ENCODE results near the gene A1CF. TPM values are rescaled to one million over a fixed set of nuclear protein-coding genes. Genes with fewer than 3 reads are reported as not detected.
"Not testable (repeated sequence)": the region's sequence is repeated elsewhere in the genome, so short reads cannot be mapped to it uniquely, and the experiment has no call there.

Gene A1CF
- total RNA-seq, 1 experiment from 2014 or later = not detected

GRCh38 chr10:50927522-50928189 is 42.2 kb upstream of the A1CF start:
- Mint-ChIP-seq H3K4me3 (ENCODE audit: low read depth, unreplicated experiment) (no peak overlapping the region), H3K27ac (ENCODE audit: unreplicated experiment) (no peak overlapping the region), H3K9me3 (ENCODE audit: low read depth, unreplicated experiment) (peaks cover 9% of the 10 kb centered on the region), H3K4me1 (ENCODE audit: low read depth, unreplicated experiment) (no peaks in the 10 kb centered on the region), H3K27me3 (ENCODE audit: unreplicated experiment) (peaks cover 14% of the 10 kb centered on the region), H3K36me3 (ENCODE audit: insufficient read depth, unreplicated experiment) (no peaks in the 10 kb centered on the region)
- no peak for DNase-seq
- CTCF ChIA-PET = no interaction called here
- no peak for TF ChIP-seq CTCF (IDR thresholded peaks at IDR 0.05; ENCODE audit: unreplicated experiment)
- BruUV-seq (replicated peaks) = no TSS peak
- intact Hi-C loops (cut with micrococcal nuclease; ENCODE audit: unreplicated experiment) = no loop called here

- H3K27ac Mint-ChIP-seq (ENCODE audit: unreplicated experiment); CTCF ChIA-PET; H3K4me3 Mint-ChIP-seq (ENCODE audit: low read depth, unreplicated experiment); H3K9me3 Mint-ChIP-seq (ENCODE audit: low read depth, unreplicated experiment); intact Hi-C loops (cut with micrococcal nuclease; ENCODE audit: unreplicated experiment); DNase-seq; BruUV-seq (replicated peaks); H3K4me1 Mint-ChIP-seq (ENCODE audit: low read depth, unreplicated experiment); H3K36me3 Mint-ChIP-seq (ENCODE audit: insufficient read depth, unreplicated experiment): not testable (repeated sequence)
- H3K27me3 Mint-ChIP-seq (ENCODE audit: unreplicated experiment) = peaks cover 14% of the 10 kb centered on the region
These were observed 38.0 kb upstream of the A1CF start for GRCh38 chr10:50923471-50923870.

- BruUV-seq (replicated peaks) = no TSS peak
- Mint-ChIP-seq H3K27me3 (ENCODE audit: unreplicated experiment) (no peaks in the 10 kb centered on the region), H3K4me3 (ENCODE audit: low read depth, unreplicated experiment) (no peak overlapping the region), H3K27ac (ENCODE audit: unreplicated experiment) (no peak overlapping the region), H3K36me3 (ENCODE audit: insufficient read depth, unreplicated experiment) (no peaks in the 10 kb centered on the region), H3K4me1 (ENCODE audit: low read depth, unreplicated experiment) (no peaks in the 10 kb centered on the region), H3K9me3 (ENCODE audit: low read depth, unreplicated experiment) (peaks cover 2% of the 10 kb centered on the region)
- TF ChIP-seq CTCF (IDR thresholded peaks at IDR 0.05; ENCODE audit: unreplicated experiment) = no peak
- CTCF ChIA-PET = no interaction called here
- no peak for DNase-seq
- intact Hi-C loops (cut with micrococcal nuclease; ENCODE audit: unreplicated experiment) = no loop called here
These were observed 33.6 kb upstream of the A1CF start for GRCh38 chr10:50919010-50919409.

GRCh38 chr10:50918529-50918928 is 33.1 kb upstream of the A1CF start:
- CTCF ChIA-PET = no interaction called here
- no peak for TF ChIP-seq CTCF (IDR thresholded peaks at IDR 0.05; ENCODE audit: unreplicated experiment)

GRCh38 chr10:50917486-50917885 is 32.1 kb upstream of the A1CF start:
- TF ChIP-seq CTCF (IDR thresholded peaks at IDR 0.05; ENCODE audit: unreplicated experiment) = no peak
- H3K36me3 Mint-ChIP-seq (ENCODE audit: insufficient read depth, unreplicated experiment) = no peaks in the 10 kb centered on the region
- CTCF ChIA-PET = no interaction called here
- H3K27me3 Mint-ChIP-seq (ENCODE audit: unreplicated experiment) = peaks cover 13% of the 10 kb centered on the region
- no peaks in the 10 kb centered on the region for H3K9me3 Mint-ChIP-seq (ENCODE audit: low read depth, unreplicated experiment)
- intact Hi-C loops (cut with micrococcal nuclease; ENCODE audit: unreplicated experiment) = loop anchor here (1.0 kb wide), 1 partner anchor 9 kb away; no protein-coding TSS in a partner anchor
- H3K4me1 Mint-ChIP-seq (ENCODE audit: low read depth, unreplicated experiment) = no peaks in the 10 kb centered on the region
- no peak overlapping the region for H3K4me3 Mint-ChIP-seq (ENCODE audit: low read depth, unreplicated experiment)
- H3K27ac Mint-ChIP-seq (ENCODE audit: unreplicated experiment) = no peak overlapping the region
- no peak for DNase-seq
- BruUV-seq (replicated peaks) = no TSS peak

More at GRCh38 chr10:50918529-50918928, 33.1 kb upstream of the A1CF start:
- no peaks in the 10 kb centered on the region for H3K9me3 Mint-ChIP-seq (ENCODE audit: low read depth, unreplicated experiment)
- no peaks in the 10 kb centered on the region for H3K36me3 Mint-ChIP-seq (ENCODE audit: insufficient read depth, unreplicated experiment)
- no peaks in the 10 kb centered on the region for H3K4me1 Mint-ChIP-seq (ENCODE audit: low read depth, unreplicated experiment)
- intact Hi-C loops (cut with micrococcal nuclease; ENCODE audit: unreplicated experiment) = no loop called here
- peaks cover 3% of the 10 kb centered on the region for H3K27me3 Mint-ChIP-seq (ENCODE audit: unreplicated experiment)
- DNase-seq = no peak
- no peak overlapping the region for H3K27ac Mint-ChIP-seq (ENCODE audit: unreplicated experiment)
- BruUV-seq (replicated peaks) = no TSS peak
- H3K4me3 Mint-ChIP-seq (ENCODE audit: low read depth, unreplicated experiment) = no peak overlapping the region

All from Calu3 (cell line).